ENCODE measurements around the gene TTLL7.

Gene TTLL7

DNA sequence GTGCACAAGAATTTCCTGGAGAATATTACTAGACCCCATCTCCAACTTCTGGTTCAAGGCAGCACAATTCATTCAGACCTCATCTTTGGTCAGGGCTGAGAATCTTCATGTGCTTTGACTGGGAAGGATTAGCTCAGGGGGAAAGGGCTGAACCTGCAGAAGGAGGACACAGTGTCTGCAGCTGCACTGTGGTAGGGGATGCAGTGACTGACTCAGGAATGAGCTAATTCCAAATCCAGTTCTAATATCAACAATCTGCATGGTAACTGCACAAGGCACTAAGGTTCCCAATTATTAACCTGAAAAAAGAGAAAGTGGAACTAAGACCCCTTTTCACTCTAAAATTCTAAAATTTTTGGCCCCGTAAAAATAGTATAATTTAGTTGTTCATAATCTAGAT is 31.6 kb downstream of the TTLL7 start:
- H3K4me1 ChIP-seq (ENCODE audit: low read length): no peaks in the 10 kb centered on the region
- H3K4me3 ChIP-seq (ENCODE audit: low read length): no peak overlapping the region
- H3F3A ChIP-seq (ENCODE audit: insufficient read depth, low read length): no peaks in the 10 kb centered on the region
- TF ChIP-seq, protein P1, sequence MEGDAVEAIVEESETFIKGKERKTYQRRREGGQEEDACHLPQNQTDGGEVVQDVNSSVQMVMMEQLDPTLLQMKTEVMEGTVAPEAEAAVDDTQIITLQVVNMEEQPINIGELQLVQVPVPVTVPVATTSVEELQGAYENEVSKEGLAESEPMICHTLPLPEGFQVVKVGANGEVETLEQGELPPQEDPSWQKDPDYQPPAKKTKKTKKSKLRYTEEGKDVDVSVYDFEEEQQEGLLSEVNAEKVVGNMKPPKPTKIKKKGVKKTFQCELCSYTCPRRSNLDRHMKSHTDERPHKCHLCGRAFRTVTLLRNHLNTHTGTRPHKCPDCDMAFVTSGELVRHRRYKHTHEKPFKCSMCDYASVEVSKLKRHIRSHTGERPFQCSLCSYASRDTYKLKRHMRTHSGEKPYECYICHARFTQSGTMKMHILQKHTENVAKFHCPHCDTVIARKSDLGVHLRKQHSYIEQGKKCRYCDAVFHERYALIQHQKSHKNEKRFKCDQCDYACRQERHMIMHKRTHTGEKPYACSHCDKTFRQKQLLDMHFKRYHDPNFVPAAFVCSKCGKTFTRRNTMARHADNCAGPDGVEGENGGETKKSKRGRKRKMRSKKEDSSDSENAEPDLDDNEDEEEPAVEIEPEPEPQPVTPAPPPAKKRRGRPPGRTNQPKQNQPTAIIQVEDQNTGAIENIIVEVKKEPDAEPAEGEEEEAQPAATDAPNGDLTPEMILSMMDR (IDR thresholded peaks at IDR 0.05; ENCODE audit: low read length): no peak
- no peak for TF ChIP-seq EZH2 (optimal IDR thresholded peaks at IDR 0.05; ENCODE audit: low read depth, low read length)
- TF ChIP-seq EZH2phosphoT487 (IDR thresholded peaks at IDR 0.05; ENCODE audit: low read length): no peak
- no peaks in the 10 kb centered on the region for H3K9me2 ChIP-seq (replicated peaks; ENCODE audit: insufficient read depth, low read length)
- H3K36me3 ChIP-seq (replicated peaks; ENCODE audit: insufficient read depth, low read length): no peaks in the 10 kb centered on the region
- no peaks in the 10 kb centered on the region for H3K79me2 ChIP-seq (ENCODE audit: low read length)
- H3K4me2 ChIP-seq (ENCODE audit: low read depth, low read length): no peak overlapping the region
- DNase-seq: no peak
- H4K20me1 ChIP-seq (ENCODE audit: insufficient read depth, low read length): no peaks in the 10 kb centered on the region
- H3K9me3 ChIP-seq (replicated peaks; ENCODE audit: insufficient read depth, low read length): no peaks in the 10 kb centered on the region
- H3K27ac ChIP-seq (ENCODE audit: low read length): no peak overlapping the region
- no peak overlapping the region for H2AFZ ChIP-seq (ENCODE audit: low read length)
- H3K27me3 ChIP-seq (replicated peaks; ENCODE audit: insufficient read depth, low read length): no peaks in the 10 kb centered on the region
- H3K9ac ChIP-seq (ENCODE audit: low read length): no peak overlapping the region

DNA sequence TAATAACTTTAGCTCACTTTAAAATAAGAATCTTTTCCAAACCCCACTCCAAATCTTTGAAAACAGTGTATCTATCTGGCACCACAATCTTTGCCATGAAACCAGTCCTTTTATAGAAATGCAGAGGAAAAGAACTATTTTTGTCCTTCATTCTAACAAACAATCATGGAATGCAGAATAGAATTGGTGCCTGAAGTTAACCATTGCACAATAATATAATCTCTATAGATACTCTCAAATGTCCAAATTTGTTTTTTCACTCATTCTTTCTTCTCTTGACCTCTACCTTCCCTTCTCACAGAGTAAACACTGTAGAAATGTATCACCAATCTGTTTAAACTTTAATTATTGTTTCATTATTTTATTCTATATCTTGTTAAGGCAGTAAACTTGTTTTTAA is 34.8 kb downstream of the TTLL7 start:
- H3K4me3 ChIP-seq (ENCODE audit: low read length): no peak overlapping the region
- H3K9me3 ChIP-seq (replicated peaks; ENCODE audit: insufficient read depth, low read length): no peaks in the 10 kb centered on the region
- no peaks in the 10 kb centered on the region for H3K79me2 ChIP-seq (ENCODE audit: low read length)
- H3K27ac ChIP-seq (ENCODE audit: low read length): no peak overlapping the region
- no peaks in the 10 kb centered on the region for H3K4me1 ChIP-seq (ENCODE audit: low read length)
- H3K27me3 ChIP-seq (replicated peaks; ENCODE audit: insufficient read depth, low read length): no peaks in the 10 kb centered on the region
- H3K9ac ChIP-seq (ENCODE audit: low read length): no peak overlapping the region
- H3K36me3 ChIP-seq (replicated peaks; ENCODE audit: insufficient read depth, low read length): no peaks in the 10 kb centered on the region
- DNase-seq: no peak
- H4K20me1 ChIP-seq (ENCODE audit: insufficient read depth, low read length): no peaks in the 10 kb centered on the region
- no peaks in the 10 kb centered on the region for H3K9me2 ChIP-seq (replicated peaks; ENCODE audit: insufficient read depth, low read length)
- TF ChIP-seq EZH2 (optimal IDR thresholded peaks at IDR 0.05; ENCODE audit: low read depth, low read length) (no peak), EZH2phosphoT487 (IDR thresholded peaks at IDR 0.05; ENCODE audit: low read length) (no peak)
- TF ChIP-seq, protein P1 (IDR thresholded peaks at IDR 0.05; ENCODE audit: low read length): no peak
- no peak overlapping the region for H3K4me2 ChIP-seq (ENCODE audit: low read depth, low read length)
- no peak overlapping the region for H2AFZ ChIP-seq (ENCODE audit: low read length)
- no peaks in the 10 kb centered on the region for H3F3A ChIP-seq (ENCODE audit: insufficient read depth, low read length)

DNA sequence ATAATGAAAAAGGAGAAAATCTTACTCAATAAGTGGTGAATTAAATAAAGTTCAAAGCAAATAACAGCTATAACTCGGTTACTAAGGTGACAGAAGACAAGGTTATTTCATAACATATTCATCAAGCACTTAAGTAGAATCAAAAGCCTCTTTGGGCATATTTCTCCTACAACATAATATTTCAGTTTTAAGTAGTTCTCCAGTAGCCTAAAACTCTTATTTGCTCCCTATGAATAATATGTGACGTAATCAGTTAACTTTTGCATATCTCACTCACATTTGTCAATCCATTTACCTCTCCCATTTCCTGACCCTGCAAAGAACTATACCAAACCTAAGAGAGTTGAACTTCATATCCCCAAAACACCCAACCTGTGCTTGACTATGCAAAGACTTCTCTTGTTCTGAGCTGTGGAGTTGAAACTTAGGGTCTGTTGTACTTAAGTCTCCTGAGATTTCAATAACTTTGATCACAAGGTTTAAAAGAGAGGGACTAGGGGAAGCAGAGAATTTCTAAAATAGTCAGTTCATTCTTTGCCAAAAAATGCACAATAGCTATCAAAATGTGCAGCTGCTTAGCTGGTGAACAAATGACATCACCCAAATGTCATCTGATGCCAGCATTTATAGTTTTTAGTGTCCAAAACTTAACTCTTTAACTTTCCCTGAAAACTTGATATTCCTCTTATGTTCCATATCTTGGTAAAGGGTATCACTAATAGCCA is 37.2 kb downstream of the TTLL7 start:
- Histone ChIP-seq H3F3A (ENCODE audit: insufficient read depth, low read length) (no peaks in the 10 kb centered on the region), H3K9me3 (replicated peaks; ENCODE audit: insufficient read depth, low read length) (no peaks in the 10 kb centered on the region), H3K27me3 (replicated peaks; ENCODE audit: insufficient read depth, low read length) (no peaks in the 10 kb centered on the region), H3K4me3 (ENCODE audit: low read length) (no peak overlapping the region), H4K20me1 (ENCODE audit: insufficient read depth, low read length) (no peaks in the 10 kb centered on the region), H3K27ac (ENCODE audit: low read length) (no peak overlapping the region), H3K79me2 (ENCODE audit: low read length) (no peaks in the 10 kb centered on the region), H3K9me2 (replicated peaks; ENCODE audit: insufficient read depth, low read length) (no peaks in the 10 kb centered on the region), H3K9ac (ENCODE audit: low read length) (no peak overlapping the region), H3K4me2 (ENCODE audit: low read depth, low read length) (no peak overlapping the region), H2AFZ (ENCODE audit: low read length) (no peak overlapping the region), H3K4me1 (ENCODE audit: low read length) (no peaks in the 10 kb centered on the region), H3K36me3 (replicated peaks; ENCODE audit: insufficient read depth, low read length) (no peaks in the 10 kb centered on the region)
- TF ChIP-seq, protein P1 (IDR thresholded peaks at IDR 0.05; ENCODE audit: low read length): no peak
- TF ChIP-seq EZH2 (optimal IDR thresholded peaks at IDR 0.05; ENCODE audit: low read depth, low read length) (no peak), EZH2phosphoT487 (IDR thresholded peaks at IDR 0.05; ENCODE audit: low read length) (no peak)
- no peak for DNase-seq
